ENCODE measurements around the gene TXNRD3.

DNA sequence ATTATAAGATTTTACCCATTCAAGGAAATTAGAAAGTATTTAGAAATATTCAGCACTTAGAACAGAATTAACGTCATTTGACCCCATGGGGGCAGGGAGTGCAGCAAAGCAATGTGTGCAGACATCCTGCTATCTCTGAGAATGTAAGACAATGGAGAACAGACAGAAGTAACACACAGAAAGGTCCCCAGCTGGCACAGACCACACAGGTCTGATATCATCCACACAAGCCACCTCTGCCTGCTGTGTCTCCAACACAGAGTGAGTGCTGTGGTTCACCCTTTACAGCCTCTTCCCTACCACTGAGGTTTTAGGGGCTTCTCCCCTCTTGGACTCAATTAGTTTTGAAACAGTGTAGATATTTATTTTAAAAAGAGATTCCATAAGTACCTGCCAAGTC lies 16.1 kb downstream of the TXNRD3 start:
- TF ChIP-seq CTCF (conservative IDR thresholded peaks at IDR 0.05; ENCODE audit: low read length) (no peak), EZH2phosphoT487 (IDR thresholded peaks at IDR 0.05; ENCODE audit: borderline replicate concordance) (no peak)
